Measurements from ENCODE around the gene NEK7. TPM values are rescaled to one million over a fixed set of nuclear protein-coding genes. Genes with fewer than 3 reads are reported as not detected.

Gene NEK7
- total RNA-seq, 1 experiment from 2014 or later = 51.1 TPM

DNA sequence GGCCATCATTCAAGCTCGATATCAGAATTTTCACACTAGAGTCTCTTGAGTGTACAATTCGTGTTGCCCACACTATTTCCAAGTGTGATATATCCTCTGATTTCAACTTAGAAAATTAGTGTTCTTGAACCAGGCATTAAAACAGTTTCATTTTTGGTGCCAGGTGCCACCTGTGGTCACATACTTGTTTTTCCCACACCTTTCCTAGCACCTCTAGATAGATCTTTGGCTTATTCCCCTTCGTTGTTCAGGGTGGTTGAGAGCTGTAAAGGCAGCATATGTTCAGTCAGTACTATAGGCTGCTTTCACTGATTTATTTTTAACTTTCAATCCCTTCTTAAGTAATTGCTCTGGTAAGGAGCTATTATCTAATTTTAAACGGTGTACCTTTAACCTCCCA lies 131.1 kb downstream of the NEK7 start:
- Mint-ChIP-seq H3K27me3 (ENCODE audit: insufficient read depth, unreplicated experiment) (no peaks in the 10 kb centered on the region), H3K4me3 (ENCODE audit: unreplicated experiment) (no peak overlapping the region), H3K4me1 (ENCODE audit: insufficient read depth, unreplicated experiment) (peaks cover 17% of the 10 kb centered on the region), H3K9me3 (ENCODE audit: unreplicated experiment) (no peaks in the 10 kb centered on the region), H3K36me3 (ENCODE audit: insufficient read depth, unreplicated experiment) (no peaks in the 10 kb centered on the region), H3K27ac (ENCODE audit: low read depth, unreplicated experiment) (no peak overlapping the region)
- no peak for DNase-seq (ENCODE audit: unreplicated experiment)
- intact Hi-C loops (cut with micrococcal nuclease) = no loop called here
- POLR2A ChIA-PET = interaction anchor here (0.6 to 4.5 kb wide), 9 partner anchors 10 to 179 kb away, joined by 3 to 26 read pairs (median 3); partner anchors contain the start of gene NEK7
- TF ChIP-seq, protein P1, sequence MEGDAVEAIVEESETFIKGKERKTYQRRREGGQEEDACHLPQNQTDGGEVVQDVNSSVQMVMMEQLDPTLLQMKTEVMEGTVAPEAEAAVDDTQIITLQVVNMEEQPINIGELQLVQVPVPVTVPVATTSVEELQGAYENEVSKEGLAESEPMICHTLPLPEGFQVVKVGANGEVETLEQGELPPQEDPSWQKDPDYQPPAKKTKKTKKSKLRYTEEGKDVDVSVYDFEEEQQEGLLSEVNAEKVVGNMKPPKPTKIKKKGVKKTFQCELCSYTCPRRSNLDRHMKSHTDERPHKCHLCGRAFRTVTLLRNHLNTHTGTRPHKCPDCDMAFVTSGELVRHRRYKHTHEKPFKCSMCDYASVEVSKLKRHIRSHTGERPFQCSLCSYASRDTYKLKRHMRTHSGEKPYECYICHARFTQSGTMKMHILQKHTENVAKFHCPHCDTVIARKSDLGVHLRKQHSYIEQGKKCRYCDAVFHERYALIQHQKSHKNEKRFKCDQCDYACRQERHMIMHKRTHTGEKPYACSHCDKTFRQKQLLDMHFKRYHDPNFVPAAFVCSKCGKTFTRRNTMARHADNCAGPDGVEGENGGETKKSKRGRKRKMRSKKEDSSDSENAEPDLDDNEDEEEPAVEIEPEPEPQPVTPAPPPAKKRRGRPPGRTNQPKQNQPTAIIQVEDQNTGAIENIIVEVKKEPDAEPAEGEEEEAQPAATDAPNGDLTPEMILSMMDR (IDR thresholded peaks at IDR 0.05; ENCODE audit: unreplicated experiment) = no peak
- BruUV-seq (replicated peaks) = no TSS peak
- CTCF ChIA-PET = interaction anchor here (0.6 to 1.7 kb wide), 4 partner anchors 11 to 363 kb away, joined by 3 to 6 read pairs (median 4); no protein-coding TSS in a partner anchor

DNA sequence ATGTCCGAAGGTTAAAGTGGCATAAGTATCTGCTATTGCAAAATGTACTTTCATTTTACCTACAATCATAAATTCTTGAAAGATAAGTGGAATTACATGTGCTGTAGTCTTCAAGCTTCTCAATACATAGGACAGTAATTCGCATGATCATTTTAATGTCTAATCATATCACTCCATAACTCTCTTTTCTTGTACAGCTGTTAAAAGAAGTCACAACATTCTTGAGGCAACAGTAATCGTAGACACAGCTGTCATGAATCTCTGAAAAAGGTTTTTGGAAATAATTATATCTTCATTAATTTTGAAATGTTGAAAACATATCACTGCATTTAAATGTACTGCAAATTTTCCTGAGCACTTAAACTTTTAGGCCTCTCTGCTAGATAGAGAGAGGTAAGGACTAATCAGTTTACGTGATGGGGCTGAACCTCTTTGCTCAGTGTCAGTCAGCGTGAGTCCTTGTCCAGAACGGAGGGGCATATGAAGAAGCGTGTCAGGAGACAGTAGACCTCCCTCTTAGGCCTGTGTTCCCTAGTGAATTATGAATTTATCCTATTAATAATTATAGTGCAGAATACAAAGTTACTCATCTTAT lies 133.4 kb downstream of the NEK7 start:
- intact Hi-C loops (cut with micrococcal nuclease) = no loop called here
- POLR2A ChIA-PET = interaction anchor here (0.6 to 4.5 kb wide), 12 partner anchors 10 to 174 kb away, joined by 3 to 26 read pairs (median 4); partner anchors contain the start of gene NEK7
- Mint-ChIP-seq H3K4me1 (ENCODE audit: insufficient read depth, unreplicated experiment) (peaks cover 17% of the 10 kb centered on the region), H3K27ac (ENCODE audit: low read depth, unreplicated experiment) (no peak overlapping the region), H3K9me3 (ENCODE audit: unreplicated experiment) (no peaks in the 10 kb centered on the region), H3K27me3 (ENCODE audit: insufficient read depth, unreplicated experiment) (no peaks in the 10 kb centered on the region), H3K4me3 (ENCODE audit: unreplicated experiment) (no peak overlapping the region), H3K36me3 (ENCODE audit: insufficient read depth, unreplicated experiment) (peaks cover 4% of the 10 kb centered on the region)
- TF ChIP-seq, protein P1 (IDR thresholded peaks at IDR 0.05; ENCODE audit: unreplicated experiment) = no peak
- DNase-seq (ENCODE audit: unreplicated experiment) = no peak
- CTCF ChIA-PET = interaction anchor here (0.5 to 2.0 kb wide), 7 partner anchors 9 to 471 kb away, joined by 3 to 5 read pairs (median 3); no protein-coding TSS in a partner anchor
- no TSS peak for BruUV-seq (replicated peaks)

DNA sequence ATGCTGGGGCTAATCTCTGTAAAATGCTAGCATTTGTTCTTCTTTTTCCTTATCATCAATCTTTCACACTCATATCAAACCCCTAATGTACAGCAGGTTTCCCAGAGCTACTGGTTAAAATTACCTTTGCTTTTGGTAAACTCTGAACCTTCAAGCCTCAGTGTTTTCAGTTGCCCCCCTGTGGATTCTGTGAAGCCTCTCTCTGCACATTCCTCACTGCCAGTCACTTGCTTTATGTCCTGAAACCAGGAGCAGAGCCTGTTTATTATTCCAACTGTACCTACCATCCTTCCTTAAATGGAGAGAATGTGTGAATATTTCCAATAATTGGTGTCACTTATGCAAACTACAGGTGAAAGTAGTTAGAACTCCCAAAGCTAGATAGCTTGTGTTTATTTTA lies 134.2 kb downstream of the NEK7 start:
- Mint-ChIP-seq H3K9me3 (ENCODE audit: unreplicated experiment) (no peaks in the 10 kb centered on the region), H3K4me1 (ENCODE audit: insufficient read depth, unreplicated experiment) (peaks cover 17% of the 10 kb centered on the region), H3K27me3 (ENCODE audit: insufficient read depth, unreplicated experiment) (no peaks in the 10 kb centered on the region), H3K36me3 (ENCODE audit: insufficient read depth, unreplicated experiment) (peaks cover 6% of the 10 kb centered on the region), H3K4me3 (ENCODE audit: unreplicated experiment) (no peak overlapping the region), H3K27ac (ENCODE audit: low read depth, unreplicated experiment) (no peak overlapping the region)
- no peak for DNase-seq (ENCODE audit: unreplicated experiment)
- no TSS peak for BruUV-seq (replicated peaks)
- intact Hi-C loops (cut with micrococcal nuclease) = no loop called here
- ChIA-PET POLR2A (interaction anchor here (0.6 to 4.5 kb wide), 8 partner anchors 9 to 160 kb away, joined by 3 to 21 read pairs (median 4); partner anchors contain the start of gene NEK7), CTCF (interaction anchor here (0.5 to 0.8 kb wide), 3 partner anchors 8 to 399 kb away, joined by 3 to 4 read pairs (median 3); no protein-coding TSS in a partner anchor)
- TF ChIP-seq, protein P1 (IDR thresholded peaks at IDR 0.05; ENCODE audit: unreplicated experiment) = no peak

DNA sequence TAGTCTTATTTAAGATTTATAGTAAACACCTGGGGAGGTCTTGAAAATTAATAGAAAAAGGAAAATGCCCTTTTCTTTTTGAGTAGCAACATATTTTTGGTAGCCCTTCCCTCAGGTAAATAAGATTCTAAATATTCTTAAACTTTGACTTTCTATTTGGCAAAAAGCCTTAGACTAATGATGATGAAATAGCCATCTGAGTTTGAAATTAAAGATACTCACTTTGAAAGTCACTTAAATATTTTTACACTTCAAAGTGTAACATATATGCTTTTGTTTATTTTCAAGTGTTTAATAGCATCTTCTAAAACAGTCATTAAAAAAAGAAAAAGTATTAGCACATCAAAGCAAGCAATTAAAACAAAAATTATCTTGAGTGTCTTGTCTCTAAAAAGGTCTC lies 135.1 kb downstream of the NEK7 start:
- Mint-ChIP-seq H3K27me3 (ENCODE audit: insufficient read depth, unreplicated experiment) (no peaks in the 10 kb centered on the region), H3K4me1 (ENCODE audit: insufficient read depth, unreplicated experiment) (peaks cover 17% of the 10 kb centered on the region), H3K9me3 (ENCODE audit: unreplicated experiment) (no peaks in the 10 kb centered on the region), H3K27ac (ENCODE audit: low read depth, unreplicated experiment) (no peak overlapping the region), H3K4me3 (ENCODE audit: unreplicated experiment) (no peak overlapping the region), H3K36me3 (ENCODE audit: insufficient read depth, unreplicated experiment) (peaks cover 6% of the 10 kb centered on the region)
- intact Hi-C loops (cut with micrococcal nuclease) = no loop called here
- BruUV-seq (replicated peaks) = no TSS peak
- TF ChIP-seq, protein P1 (IDR thresholded peaks at IDR 0.05; ENCODE audit: unreplicated experiment) = no peak
- ChIA-PET POLR2A (interaction anchor here (0.7 to 1.0 kb wide), 2 partner anchors 37 to 56 kb away, joined by 3 read pairs; no protein-coding TSS in a partner anchor), CTCF (no interaction called here)
- DNase-seq (ENCODE audit: unreplicated experiment) = no peak

Measured in MCF 10A (cell line).